Measurements from ENCODE around the gene CRB1.

CRB1 gene

GRCh38 chr1:197339106-197340060, 71.3 kb downstream of the CRB1 start:
- Histone ChIP-seq H3K9me2 (replicated peaks; ENCODE audit: insufficient read depth, low read length) (no peaks in the 10 kb centered on the region), H3K4me2 (ENCODE audit: low read depth, low read length, poor library complexity, severe bottlenecking) (no peak overlapping the region), H4K20me1 (ENCODE audit: low read depth, low read length) (no peaks in the 10 kb centered on the region), H3K9ac (ENCODE audit: low read length) (no peak overlapping the region), H3K36me3 (ENCODE audit: low read length) (no peaks in the 10 kb centered on the region), H2AFZ (ENCODE audit: low read depth, low read length, severe bottlenecking) (no peak overlapping the region), H3F3A (ENCODE audit: insufficient read depth) (no peaks in the 10 kb centered on the region), H3K27ac (ENCODE audit: low read depth, low read length) (no peak overlapping the region), H3K79me2 (ENCODE audit: insufficient read depth, low read length) (no peaks in the 10 kb centered on the region), H3K9me3 (ENCODE audit: insufficient read depth, low read length) (no peaks in the 10 kb centered on the region), H3K4me3 (ENCODE audit: insufficient read depth, low read length, poor library complexity, severe bottlenecking) (no peak overlapping the region), H3K27me3 (ENCODE audit: low read length) (no peaks in the 10 kb centered on the region)
- no peak for TF ChIP-seq EZH2phosphoT487 (conservative IDR thresholded peaks at IDR 0.05; ENCODE audit: low read length)
- TF ChIP-seq, protein P1, sequence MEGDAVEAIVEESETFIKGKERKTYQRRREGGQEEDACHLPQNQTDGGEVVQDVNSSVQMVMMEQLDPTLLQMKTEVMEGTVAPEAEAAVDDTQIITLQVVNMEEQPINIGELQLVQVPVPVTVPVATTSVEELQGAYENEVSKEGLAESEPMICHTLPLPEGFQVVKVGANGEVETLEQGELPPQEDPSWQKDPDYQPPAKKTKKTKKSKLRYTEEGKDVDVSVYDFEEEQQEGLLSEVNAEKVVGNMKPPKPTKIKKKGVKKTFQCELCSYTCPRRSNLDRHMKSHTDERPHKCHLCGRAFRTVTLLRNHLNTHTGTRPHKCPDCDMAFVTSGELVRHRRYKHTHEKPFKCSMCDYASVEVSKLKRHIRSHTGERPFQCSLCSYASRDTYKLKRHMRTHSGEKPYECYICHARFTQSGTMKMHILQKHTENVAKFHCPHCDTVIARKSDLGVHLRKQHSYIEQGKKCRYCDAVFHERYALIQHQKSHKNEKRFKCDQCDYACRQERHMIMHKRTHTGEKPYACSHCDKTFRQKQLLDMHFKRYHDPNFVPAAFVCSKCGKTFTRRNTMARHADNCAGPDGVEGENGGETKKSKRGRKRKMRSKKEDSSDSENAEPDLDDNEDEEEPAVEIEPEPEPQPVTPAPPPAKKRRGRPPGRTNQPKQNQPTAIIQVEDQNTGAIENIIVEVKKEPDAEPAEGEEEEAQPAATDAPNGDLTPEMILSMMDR (IDR thresholded peaks at IDR 0.05; ENCODE audit: insufficient read depth, low read length, poor library complexity, severe bottlenecking) = no peak

GRCh38 chr1:197341626-197342025, 73.6 kb downstream of the CRB1 start:
- Histone ChIP-seq H2AFZ (ENCODE audit: low read depth, low read length, severe bottlenecking) (no peak overlapping the region), H3K9me3 (ENCODE audit: insufficient read depth, low read length) (no peaks in the 10 kb centered on the region), H4K20me1 (ENCODE audit: low read depth, low read length) (no peaks in the 10 kb centered on the region), H3F3A (ENCODE audit: insufficient read depth) (no peaks in the 10 kb centered on the region), H3K9me2 (replicated peaks; ENCODE audit: insufficient read depth, low read length) (no peaks in the 10 kb centered on the region), H3K27me3 (ENCODE audit: low read length) (no peaks in the 10 kb centered on the region), H3K79me2 (ENCODE audit: insufficient read depth, low read length) (no peaks in the 10 kb centered on the region), H3K4me2 (ENCODE audit: low read depth, low read length, poor library complexity, severe bottlenecking) (no peak overlapping the region), H3K27ac (ENCODE audit: low read depth, low read length) (no peak overlapping the region), H3K9ac (ENCODE audit: low read length) (no peak overlapping the region), H3K4me3 (ENCODE audit: insufficient read depth, low read length, poor library complexity, severe bottlenecking) (no peak overlapping the region), H3K36me3 (ENCODE audit: low read length) (no peaks in the 10 kb centered on the region)
- TF ChIP-seq, protein P1 (IDR thresholded peaks at IDR 0.05; ENCODE audit: insufficient read depth, low read length, poor library complexity, severe bottlenecking) = no peak
- TF ChIP-seq EZH2phosphoT487 (conservative IDR thresholded peaks at IDR 0.05; ENCODE audit: low read length) = no peak

GRCh38 chr1:197342044-197342565, 74.1 kb downstream of the CRB1 start:
- Histone ChIP-seq H3K9me3 (ENCODE audit: insufficient read depth, low read length) (no peaks in the 10 kb centered on the region), H3K27ac (ENCODE audit: low read depth, low read length) (no peak overlapping the region), H3K27me3 (ENCODE audit: low read length) (no peaks in the 10 kb centered on the region), H3F3A (ENCODE audit: insufficient read depth) (no peaks in the 10 kb centered on the region), H3K79me2 (ENCODE audit: insufficient read depth, low read length) (no peaks in the 10 kb centered on the region), H3K9me2 (replicated peaks; ENCODE audit: insufficient read depth, low read length) (no peaks in the 10 kb centered on the region), H3K9ac (ENCODE audit: low read length) (no peak overlapping the region), H4K20me1 (ENCODE audit: low read depth, low read length) (no peaks in the 10 kb centered on the region), H2AFZ (ENCODE audit: low read depth, low read length, severe bottlenecking) (no peak overlapping the region), H3K4me2 (ENCODE audit: low read depth, low read length, poor library complexity, severe bottlenecking) (no peak overlapping the region), H3K4me3 (ENCODE audit: insufficient read depth, low read length, poor library complexity, severe bottlenecking) (no peak overlapping the region), H3K36me3 (ENCODE audit: low read length) (no peaks in the 10 kb centered on the region)
- TF ChIP-seq, protein P1 (IDR thresholded peaks at IDR 0.05; ENCODE audit: insufficient read depth, low read length, poor library complexity, severe bottlenecking) = no peak
- no peak for TF ChIP-seq EZH2phosphoT487 (conservative IDR thresholded peaks at IDR 0.05; ENCODE audit: low read length)

Data from SU-DHL-6 (cell line).